GM18498 (cell line): ENCODE data around the gene FAM227B.
A peak's percentile ranks its signal among the peaks of the same experiment; 100 is the strongest.
"Not testable (repeated sequence)": the region's sequence is repeated elsewhere in the genome, so short reads cannot be mapped to it uniquely, and the experiment has no call there.

Experiments used
- ATAC-seq: cut with Tn5 transposase; IDR thresholded peaks from one replicate; pipeline ENCODE4 v1.9.1; 2021; ENCODE audit warnings: mild to moderate bottlenecking, moderate library complexity; ENCODE audit not compliant: unreplicated experiment

The FAM227B gene

DNA sequence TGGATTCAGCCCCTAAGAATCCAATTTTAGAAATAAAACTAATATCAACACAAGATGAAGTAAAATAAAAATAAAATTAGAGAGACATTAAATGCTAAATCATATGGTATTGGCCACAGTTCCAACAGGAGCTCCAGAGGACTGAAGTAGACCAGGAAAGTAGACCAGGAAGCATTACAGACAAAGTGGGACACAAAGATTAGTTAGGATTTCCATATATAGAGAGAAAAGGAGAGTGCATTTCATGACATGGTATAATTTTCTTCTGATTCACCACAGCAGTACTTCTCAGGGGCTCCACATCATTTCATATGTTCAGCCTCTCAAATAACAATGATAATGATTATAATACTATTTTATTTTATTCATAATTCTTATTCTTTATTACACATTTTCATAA is 179.3 kb downstream of the FAM227B start:
- ATAC-seq, result no peak

DNA sequence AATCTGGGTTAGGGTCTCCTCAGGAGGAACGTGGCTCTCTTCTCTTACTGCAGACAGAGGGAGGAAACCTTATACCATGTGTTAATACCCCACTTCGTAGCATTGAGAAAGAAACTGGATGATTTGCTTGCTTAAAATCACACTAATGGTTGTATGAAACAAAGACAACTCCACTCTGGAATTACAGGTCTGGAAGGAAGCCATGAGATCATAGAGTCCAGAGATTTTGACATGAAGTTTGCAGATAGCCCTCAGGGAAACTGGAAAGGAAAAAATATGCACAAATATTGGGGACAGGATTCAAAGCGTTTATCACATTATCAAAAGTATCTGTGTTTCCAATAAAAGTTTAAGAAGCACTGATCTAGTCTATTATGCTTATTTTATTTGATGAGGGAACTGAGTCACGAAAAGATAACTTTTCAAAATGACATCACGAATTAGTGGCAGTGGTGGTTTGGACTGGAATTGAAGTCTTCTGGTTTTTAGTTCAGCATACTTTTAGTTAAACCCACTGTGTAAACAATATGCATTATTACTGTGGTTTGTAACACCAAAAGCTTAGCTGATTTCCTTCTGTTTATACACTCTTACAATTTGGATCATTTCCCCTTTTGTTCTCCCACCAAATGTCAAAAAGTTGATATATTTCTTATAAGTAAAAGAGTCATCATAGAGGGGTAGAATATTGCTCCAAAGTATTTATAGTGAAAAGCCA is 180.8 kb downstream of the FAM227B start:
- ATAC-seq, result no peak

DNA sequence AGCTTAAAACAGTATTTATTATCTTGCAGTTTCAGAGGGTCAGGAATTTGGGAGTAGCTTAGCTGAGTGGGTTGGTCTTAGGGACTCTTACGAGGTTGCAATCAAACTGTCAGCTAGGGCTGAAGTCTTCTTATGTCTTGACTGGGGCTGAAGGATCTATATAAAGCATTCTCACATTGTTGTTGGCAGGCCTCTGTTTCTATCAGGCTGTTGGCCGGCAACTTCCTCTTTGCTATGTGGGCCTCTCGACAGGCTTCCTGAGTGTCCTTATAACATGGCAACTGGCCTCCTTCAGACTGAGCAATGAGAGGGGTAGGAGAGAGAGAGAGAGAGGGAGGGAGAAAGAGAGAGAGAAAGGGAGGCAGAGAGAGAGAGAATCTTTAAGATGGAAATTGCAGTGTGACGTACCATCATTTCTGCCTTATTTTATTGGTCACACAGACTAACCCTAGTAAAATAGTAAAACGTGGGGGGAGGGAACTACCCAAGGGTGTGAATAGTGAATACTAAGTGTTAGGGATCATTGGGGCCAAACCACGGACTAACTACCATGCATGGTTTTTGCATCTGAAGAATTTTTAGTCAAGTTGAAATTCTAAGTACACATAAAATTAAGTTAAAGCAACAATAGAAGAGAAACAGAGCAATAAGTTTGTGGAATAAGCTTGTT is 181.5 kb downstream of the FAM227B start:
- peak; percentile 95 for ATAC-seq

DNA sequence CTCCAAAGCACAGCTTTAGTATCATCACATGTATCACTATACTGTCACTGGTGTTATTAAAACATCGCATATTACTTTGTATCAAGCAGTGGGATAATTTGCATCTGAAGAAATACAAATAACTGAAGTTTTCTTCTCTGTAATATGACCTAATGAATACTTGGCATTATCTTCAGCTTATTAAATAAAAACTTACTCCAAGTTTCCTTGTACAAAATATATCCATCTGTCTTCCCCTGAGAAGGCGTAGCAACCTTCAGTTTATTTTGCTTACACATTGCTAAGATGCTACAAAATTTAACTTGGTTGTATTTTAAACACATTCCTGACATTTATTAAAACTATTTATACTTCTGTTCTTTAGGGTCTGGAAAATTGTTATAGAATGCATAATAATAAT is 183.9 kb downstream of the FAM227B start:
- ATAC-seq, result no peak

DNA sequence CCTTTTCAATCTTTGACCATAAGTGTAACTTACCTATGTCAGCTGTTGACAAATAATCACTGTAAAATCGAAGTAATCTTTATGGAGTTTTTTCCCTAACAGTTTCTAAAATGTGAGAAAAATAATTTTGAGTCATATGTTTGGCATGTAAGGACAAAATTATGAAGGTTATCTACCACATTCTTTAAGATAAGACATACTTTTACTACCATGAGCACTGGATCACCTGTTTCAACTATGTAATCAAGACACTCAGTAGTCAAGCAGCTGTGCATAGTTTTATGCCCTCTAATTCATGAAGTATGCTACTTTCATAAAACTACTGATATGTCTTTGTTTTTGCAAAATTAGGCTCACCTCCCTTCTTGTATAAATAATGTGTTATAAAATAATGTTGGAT is 185.4 kb downstream of the FAM227B start:
- no peak for ATAC-seq

DNA sequence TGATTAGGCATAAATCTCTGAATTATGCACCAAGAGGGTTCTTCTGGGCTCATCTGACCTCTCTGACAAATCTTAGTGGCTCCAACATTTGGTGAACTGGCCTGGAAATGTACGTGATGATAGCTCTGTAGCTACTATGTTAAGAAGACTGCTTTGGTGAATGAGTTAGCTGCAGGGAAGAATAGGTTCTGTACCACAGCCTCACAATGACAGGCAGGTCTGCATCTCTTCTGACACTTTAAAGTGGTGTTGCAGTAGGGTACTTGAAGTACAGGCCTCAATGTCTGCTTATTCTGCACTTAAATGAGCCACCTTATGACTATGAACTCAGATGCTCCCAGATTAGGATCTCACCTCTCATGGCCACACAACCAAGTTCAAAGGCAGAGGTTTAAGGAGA is 190.6 kb downstream of the FAM227B start:
- no peak for ATAC-seq

DNA sequence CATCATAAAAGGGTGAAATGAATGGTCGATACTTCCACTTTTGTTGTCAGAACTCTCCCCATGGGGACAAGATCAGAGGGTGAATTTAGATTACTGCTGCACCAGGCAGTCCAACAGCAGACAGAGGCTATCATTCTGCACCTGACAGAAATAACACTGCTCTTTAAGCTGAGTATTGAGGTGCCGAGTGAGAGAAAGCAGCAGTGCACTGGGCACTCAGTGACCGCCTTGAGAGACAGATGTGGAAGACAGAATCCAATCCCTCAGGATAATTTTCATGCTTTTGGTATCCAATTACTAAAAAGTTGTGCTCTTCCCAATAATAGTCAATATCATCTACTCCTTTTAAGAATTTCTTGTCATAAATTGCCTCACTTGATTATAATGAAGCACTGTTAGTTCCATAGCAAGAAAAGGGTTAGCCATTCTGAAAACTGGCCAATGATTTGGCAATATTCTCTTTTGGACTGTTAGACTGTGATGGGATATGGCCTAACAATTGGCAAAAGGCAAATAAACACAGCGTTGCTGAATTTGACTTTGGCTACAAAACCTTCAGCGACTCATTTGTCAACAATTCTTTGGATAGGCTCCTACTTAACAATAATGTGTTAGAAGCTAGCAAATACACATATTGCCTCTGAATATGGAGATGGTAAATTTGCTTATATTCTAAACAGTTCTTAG is 192.1 kb downstream of the FAM227B start:
- ATAC-seq, result no peak

DNA sequence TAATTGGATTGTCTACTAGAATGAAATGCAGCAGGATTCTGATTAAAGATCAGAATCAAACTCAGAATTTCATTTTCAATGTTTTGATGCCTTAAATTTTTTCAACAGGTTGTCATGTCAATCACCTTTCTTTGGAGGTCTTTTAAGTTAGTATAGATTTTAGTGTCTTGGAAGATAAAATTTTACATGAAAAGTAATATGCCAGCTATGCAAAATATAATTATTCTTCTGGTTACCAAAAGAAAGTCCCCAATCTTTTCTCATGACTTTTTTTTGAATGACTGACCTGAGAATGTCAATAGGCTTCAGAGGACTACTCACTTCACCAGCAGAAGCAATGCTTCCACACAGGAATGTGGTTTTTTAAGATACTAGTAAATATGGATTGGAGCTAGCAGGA is 193.2 kb downstream of the FAM227B start:
- ATAC-seq, result no peak

DNA sequence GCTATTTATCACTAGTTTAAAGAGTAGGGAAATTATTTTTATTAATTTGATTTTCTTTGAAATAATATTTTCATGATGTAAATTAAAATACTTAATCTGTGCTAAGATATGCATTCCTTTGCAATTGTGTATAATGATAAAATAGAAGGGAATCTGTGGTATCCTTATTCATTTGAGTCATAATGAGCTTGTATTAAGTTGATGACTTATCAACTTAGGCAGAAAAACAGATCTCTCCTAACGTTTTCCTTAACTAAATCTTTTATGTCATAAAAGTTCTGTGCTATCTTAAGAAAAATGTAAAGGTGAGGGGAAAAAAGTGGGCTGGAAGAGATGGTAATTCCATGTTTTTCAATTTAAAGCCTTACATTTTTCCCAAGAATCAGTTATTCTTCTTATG is 195.7 kb downstream of the FAM227B start:
- no peak for ATAC-seq

DNA sequence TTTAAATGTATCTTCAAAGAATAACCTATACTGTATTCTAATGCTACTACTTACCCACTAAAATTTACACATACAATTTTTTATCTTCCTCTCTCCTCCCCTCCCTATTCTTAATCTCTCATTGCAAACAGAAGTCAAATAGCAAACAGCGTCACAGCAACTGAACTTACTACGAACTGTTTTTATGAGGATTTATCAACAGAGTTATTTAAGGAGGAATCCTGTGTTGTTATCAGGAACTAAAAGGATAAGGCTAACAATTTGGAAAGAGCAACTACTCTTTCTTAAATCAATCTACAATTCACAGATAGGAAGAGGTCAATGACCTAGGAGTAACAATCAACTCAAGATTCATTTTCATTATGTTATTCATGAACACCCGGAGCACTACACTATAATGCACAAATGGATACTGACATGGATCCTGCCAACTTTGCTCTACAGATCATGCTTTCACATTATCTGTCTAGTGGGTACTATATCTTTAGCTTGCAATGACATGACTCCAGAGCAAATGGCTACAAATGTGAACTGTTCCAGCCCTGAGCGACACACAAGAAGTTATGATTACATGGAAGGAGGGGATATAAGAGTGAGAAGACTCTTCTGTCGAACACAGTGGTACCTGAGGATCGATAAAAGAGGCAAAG is 196.6 kb downstream of the FAM227B start:
- ATAC-seq, result no peak

DNA sequence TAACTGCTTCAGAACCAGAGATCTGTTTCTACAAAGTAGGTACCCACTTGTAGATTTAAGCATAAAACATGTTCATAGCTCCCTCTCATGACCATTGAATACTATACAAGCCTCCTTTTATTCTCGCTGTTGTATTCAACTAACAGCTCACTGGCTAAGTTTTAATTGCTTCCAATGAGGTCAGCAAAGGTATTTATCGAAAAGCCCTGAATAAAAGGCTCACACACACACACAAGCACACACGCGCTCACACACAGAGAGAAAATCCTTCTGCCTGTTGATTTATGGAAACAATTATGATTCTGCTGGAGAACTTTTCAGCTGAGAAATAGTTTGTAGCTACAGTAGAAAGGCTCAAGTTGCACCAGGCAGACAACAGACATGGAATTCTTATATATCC is 197.6 kb downstream of the FAM227B start, which contains the start of gene FGF7:
Gene FGF7, plus strand, starts transcription at position 222 of the 400 bp plus-strand sequence. CDS start 1,056 bp downstream, outside the sequence.
- ATAC-seq, result no peak

DNA sequence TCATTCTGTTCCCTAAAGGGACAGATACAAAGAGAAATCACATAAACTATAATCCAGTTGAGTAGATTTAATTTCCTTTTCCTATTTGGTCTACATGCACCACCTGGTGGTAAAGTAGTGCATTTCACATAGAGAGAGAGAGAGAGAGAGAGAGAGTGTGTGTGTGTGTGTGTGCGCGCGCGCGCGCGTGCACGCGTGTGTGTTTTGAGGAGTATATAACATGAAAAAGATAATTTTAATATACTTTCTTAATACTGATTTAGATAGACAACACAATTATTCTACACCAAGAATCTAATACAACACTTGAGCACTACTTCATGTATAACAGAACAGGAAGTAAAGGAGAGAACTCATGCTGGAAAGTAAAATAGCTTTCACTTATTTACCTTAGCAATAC is 198.6 kb downstream of the FAM227B start:
- ATAC-seq, result no peak

DNA sequence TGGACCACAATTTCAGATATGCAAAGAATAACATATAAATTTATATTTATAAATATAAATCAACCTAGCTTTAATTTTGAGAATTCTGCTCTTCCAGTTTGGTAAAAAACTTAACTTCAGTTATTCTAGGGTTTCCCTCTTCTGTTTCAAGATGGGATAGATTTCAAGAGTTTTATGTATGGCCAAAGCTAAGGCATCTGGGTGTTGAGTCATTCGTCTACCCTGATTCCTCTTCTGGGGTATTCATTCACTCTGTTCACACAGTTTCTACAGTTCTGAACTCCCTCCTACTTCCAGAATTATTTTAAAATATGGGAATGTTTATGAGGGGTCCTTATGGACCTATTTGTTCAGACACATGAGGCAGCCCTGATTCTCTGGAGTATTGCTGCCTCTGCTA is 201.8 kb downstream of the FAM227B start:
- no peak for ATAC-seq

DNA sequence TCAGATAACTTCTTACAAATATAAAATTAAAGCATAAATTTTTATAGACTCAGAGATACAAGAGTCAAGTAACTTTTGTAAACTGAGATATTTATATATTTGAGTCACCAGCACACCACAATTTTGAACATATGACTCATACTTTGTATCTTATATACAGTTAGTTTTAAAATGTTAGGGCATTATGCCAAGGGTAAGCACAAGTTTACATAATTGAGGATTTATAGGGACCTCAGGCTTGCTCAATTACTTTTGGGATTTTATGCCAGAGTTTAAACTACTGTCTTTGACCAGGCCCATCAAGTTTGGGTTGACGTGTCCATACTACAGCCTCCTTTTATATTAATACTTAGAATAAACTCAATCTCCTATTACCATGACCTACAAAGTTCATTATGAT is 205.0 kb downstream of the FAM227B start:
- no peak for ATAC-seq

DNA sequence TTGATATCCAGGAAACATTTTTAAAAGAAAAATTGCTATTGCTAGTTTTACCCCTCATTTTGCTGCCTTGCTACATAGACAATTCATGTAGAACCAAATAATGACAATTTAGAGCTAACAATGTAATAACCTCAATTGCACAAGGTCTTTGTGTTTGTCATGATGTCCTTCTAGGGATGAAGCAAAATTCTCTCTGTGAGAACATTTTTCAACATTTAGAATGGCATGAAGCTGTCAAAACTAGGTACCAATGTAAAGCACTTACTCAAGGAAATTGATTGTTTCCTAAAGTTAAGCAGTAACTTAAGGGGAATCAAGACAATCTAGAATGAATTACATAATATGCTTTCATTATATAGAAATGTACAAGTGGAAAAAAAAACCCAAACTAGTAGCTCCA is 205.5 kb downstream of the FAM227B start:
- ATAC-seq, result no peak

DNA sequence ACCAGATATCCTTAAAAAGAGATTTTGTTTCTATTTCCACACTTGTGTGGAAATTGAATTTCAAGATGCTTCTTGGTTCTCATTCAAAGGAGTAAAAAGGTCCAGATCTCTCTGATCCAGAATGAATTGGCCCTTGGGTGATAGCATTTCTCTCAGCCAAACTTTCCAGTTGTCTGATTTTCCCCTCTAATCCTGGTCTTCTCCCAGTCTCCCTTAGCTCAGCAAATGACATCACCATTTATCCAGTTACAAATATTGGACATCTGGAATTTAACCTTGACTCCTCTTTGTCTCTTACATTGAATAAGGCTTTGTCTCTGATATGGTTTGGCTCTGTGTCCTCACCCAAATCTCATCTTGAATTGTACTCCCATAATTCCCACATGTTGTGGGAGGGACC is 207.8 kb downstream of the FAM227B start:
- no peak for ATAC-seq

DNA sequence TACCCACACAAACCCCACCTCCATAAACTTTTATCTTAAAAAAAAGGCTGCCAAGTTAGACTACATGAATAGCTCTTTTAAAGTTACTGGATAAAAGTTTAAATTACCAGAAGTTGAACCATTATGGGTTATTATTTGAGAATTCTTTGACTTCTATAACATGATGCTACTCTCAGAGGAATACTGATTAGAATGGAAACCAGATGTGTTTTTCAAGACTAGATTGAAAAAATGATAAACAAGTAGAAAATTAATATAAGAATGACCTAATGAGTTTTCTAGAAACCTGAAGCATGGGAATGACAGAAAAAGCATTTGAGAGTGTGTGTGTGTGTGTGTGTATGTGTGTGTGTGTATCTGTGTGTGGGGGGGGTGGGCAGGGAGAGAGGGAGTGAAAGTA is 210.0 kb downstream of the FAM227B start:
- ATAC-seq, result no peak

DNA sequence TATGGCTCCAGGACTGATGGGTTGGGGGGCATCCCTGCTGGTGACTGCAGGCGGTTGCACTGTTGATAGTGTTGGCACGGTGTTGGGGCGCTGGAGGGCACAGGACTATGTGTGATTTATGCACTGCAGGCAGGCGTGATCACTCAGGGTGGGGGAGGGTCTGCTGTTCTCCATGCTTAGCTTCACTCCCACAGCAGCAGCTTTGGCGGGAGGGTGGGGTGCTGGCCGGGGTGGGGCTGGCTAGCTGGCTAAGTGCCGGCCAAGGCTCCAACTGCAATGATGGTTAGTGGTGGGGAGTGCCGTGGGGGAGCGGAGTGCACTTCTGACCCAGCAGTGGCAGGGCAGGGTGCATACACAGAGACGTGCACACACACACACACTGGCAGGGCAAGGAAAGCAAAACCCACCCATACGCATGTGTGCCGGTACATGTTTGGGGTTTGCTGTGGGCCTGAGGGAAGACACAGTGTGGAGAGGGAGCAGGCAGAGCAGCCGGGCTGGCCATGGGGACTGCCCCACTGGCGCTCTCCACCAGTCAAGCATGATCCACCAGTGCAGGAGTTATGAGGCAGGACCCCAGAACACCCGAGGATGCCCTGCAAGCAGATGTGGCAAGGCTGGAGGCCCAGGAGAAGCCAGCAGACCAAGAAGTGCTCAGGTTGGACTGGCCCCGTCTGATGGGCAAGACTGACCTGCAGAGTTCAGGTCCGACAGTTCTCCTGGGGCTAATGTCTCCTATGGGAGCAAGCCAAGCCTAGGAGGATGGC is 214.1 kb downstream of the FAM227B start:
- ATAC-seq, result no peak

DNA sequence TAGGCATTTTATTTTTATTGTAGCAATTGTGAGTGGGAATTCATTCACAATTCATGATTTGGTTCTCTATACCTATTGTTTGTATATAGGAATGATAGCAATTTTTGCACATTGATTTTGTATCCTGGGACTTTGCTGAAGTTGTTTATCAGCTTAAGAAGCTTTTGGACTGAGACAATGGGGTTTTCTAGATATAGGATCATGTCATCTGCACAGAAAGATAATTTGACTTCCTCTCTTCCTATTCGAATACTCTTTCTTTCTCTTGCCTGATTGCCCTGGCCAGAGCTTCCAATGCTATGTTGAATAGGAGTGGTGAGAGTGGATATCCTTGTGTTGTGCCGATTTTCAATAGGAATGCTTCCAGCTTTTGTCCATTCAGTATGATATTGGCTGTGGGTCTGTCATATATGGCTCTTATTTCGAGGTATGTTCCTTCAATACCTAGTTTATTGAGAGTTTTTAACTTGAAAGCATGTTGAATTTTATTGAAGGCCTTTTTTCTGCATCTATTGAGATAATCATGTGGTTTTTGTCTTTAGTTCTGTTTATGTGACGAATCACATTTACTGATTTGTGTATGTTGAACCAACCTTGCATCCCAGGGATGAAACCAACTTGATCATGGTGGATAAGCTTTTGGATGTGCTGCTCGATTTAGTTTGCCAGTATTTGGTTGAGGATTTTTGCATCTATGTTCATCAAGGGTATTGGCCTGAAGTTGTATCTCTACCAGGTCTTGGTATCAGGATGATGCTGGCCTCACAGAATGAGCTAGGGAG is 217.9 kb downstream of the FAM227B start:
- ATAC-seq, result not testable (repeated sequence)

DNA sequence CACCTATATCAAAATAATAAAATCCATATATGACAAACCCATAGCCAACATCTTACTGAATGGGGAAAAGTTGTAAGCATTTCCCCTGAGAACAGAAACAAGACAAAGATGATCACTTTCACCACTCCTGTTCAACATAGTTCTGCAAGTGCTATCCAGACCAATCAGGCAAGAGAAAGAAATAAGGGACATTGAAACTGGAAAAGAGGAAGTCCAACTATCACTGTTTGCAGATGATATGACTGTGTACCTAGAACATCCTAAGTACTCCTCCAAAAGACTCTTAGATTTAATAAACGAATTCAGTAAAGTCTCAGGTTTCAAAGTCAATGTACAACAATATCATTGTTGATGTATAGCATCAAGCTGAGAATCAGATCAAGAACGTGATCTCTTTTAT is 233.1 kb downstream of the FAM227B start:
- ATAC-seq, result no peak
